GM21825 (cell line): ENCODE data around the gene C16orf74.
A peak's percentile ranks its signal among the peaks of the same experiment; 100 is the strongest.

Experiments used
- ATAC-seq: cut with Tn5 transposase; IDR thresholded peaks from one replicate; pipeline ENCODE4 v1.9.1; 2021; ENCODE audit warnings: mild to moderate bottlenecking, moderate library complexity; ENCODE audit not compliant: unreplicated experiment

The C16orf74 gene

DNA sequence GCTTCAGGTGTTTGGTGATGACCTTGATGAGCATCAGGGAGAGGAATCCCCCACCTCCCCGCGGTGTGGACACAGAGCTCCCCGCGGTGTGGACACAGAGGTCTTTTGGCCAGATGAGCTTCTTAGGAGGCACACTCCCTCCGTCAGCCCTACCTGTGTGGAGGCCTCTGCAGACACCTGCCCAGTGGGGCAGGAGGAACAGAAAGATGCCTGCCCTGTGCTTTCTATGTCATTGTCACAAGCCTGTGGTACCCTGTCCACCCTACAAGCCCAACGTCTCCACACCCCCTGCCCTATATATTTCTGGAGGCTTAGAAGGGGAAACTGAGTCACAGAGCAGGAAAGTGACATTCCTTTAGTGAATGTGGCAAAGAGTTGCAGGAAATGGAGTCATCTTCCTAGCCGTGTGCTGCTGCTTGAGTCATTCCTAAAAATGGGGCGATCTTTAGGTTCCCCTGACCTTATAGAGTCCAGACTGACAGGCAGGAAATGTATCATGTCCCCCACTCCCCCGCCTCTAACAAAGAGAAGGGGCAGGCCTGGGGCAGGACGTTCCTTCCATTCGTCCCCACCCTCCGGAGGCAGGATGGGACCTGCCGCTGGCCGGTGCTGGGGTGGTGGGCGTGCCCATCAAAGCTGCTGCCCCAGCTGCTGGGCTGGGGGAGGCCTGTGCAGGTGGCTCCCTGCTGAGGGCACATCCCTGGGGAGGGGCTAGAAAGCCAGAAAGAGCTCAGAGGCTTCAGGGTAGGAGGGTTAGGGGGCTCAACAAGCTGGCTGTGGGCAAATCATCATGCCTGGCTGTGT is 1.0 kb upstream of the C16orf74 start:
- no peak for ATAC-seq

DNA sequence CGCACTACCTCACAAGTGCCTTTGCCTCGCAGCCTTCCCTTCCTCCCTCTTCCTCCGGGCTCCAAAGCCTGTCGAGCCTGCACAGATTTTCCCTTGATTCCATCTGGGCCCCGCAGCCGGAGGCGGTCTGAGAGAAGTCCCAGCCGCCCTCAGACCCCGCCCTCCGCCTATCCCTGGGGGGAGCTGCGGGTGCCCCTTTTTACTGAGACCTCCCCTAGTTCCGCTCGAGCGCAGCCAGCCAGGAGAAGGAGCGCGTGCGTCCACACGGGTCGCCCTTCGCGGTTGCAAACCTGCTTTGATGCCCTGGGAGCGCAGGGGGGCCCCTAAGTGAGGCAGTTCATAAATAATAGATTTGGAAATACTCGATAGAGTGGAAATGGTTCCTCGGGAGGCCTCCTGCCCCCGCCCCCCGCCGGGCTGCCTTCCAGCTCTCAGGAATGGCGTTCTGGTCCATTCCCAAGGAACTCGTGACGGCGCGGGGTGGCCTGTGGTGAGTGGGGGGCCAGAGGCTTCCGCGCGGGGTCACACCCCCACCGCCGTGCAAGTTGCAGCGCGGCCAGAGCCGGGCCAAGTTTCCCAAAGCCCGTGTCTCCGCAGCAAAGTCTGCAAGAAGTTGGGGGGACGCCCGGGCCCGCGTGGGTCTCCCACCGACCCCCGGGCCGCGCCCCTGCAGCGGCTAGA is 610 bp downstream of the C16orf74 start:
- ATAC-seq: no peak

- ATAC-seq: no peak
These were observed 1.1 kb downstream of the C16orf74 start for GRCh38 chr16:85749771-85750145.

DNA sequence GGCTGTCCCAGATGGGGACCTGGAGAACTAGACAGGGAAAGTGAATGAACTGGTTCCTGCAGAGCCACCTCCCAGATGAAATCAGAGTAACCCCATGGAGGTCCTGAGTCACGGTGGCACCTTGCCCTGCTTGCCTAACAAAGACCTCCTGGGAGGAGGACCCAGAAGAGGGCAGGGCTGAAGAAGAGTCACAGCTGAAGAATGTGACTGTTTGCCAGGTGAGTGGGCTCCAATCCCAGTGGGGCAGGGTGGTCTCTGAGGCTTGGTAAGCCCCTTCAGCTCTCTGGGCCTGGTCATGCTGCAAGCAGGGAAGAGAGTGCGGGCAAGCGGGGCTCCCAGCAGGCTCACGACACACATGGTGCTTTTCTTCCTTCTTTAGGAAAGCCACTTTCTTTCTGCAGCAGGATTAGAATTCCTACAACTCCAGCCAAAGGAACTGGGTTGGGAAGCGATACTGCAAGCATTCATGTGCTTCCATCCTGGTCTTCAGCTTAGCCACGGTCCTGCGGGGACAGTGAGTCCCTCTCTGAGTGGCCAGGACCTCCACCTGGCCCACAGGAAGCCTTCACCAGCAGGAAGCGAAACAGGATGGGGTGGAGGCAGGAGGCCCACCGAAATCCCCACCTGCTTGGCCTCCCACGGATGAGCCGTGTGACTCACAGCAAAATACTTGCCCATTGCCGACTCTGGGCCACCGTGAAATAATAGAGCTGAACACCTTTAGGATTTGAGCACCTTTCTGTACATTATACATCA is 4.3 kb downstream of the C16orf74 start:
- ATAC-seq: no peak

DNA sequence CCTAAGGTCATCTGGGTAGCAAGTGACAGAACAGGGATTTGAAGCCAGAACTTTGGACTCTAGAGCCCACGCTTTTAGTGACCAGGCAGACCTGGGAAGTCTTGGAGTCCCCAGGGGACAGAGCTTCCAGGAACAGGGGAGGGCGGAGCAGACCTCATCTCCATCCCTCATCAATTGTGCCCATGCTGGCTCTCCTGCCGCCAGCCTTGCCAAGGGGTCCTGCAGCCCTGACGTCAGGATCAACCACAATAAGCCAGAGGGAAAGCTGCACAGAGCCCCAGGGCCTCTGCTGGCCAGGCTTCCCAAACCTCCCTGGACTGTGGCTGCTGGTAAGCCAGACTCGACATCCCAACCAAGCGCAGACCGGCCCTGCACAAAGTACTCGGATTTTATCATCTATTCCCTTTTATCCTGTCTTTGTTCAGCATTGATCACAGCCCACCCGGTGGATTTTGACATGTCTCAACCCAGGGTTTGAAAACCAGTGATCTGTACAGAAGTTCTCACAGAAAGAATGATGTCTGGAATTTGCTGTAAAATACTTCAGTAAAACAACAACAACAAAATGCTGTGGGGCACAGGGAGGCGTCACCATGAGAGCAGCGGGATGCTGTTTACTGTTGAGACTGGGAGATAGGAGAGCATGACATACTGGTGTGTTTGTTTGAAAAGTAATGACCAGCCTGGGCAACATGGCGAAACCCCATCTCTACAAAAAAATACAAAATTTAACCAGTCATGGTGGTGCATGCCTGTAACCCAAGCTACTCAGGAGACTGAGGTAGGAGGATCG is 11.8 kb downstream of the C16orf74 start:
- no peak for ATAC-seq

DNA sequence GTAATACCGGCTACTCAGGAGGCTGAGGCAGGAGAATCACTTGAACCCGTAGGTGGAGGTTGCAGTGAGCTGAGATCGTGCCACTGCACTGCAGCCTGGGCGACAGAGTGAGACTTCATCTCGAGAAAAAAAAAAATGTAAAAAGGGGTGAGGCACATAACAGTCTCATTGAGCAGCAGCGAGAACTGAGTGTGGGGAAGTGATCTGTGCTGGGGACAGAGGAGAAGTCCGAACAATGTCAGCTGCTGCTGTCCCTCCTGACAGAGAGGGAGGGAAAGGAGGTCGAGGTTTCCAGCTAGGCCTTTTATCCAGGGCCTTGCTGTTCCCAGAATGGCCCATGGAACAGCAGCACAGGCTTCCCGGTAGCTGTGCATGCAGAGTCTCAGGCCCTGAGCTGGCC is 14.0 kb downstream of the C16orf74 start:
- no peak for ATAC-seq

GRCh38 chr16:85735946-85736345 is 14.9 kb downstream of the C16orf74 start:
- ATAC-seq: no peak

DNA sequence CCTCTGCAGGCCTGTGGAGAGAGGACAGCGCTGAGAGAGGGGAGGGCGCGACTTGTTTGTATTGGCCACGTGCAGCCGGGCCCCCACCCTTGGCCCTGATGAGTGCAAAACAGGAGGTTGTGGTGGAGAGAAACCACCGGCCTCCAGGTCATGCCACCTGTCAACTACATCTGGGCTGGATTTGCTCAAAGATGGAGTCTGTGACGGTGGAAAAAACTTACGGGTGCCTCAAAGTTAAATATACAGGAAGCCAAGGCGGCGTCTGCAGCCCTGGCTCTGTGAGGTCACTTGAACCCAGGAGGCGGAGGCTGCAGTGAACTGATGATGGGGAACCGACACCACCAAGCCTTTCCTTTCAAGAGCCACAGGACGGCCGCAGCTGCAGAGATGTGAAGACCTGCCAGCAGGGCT is 15.7 kb downstream of the C16orf74 start:
- peak; percentile 78 for ATAC-seq

DNA sequence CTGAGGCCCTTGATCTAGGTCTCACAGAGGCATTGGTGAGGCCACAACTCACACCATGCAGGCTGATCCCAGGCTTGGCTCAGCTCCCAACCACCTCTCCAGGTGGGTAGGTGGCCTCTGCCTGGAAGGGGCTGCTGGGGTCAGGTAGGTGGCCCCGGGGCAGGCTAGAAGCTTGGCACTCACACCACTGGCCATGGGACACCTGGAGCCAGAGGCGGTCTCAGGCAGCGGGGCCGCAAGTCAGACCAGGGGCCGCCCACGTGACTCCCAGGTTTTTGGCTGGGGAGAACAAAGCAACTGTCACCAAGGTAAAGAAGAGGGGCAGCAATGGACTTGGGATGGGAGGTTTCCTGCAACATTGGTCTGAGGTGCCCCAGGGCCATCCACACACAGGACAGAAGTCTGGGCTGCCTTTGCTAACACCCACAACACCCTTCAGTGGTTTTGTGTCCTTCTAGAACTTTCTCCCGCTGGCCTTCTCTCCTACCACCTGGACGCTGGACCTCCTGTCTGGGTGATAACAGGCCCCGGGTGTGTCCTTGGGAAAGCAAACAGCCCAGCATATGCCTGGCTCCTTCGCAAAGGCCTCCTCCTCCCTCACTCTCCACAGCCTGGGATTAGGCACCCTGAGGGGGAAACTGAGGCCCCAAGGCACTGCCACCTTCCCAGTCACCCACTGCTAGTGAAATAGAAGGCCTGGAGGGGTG is 16.4 kb downstream of the C16orf74 start:
- ATAC-seq: no peak

GRCh38 chr16:85733839-85734170 is 17.1 kb downstream of the C16orf74 start:
- ATAC-seq: no peak

DNA sequence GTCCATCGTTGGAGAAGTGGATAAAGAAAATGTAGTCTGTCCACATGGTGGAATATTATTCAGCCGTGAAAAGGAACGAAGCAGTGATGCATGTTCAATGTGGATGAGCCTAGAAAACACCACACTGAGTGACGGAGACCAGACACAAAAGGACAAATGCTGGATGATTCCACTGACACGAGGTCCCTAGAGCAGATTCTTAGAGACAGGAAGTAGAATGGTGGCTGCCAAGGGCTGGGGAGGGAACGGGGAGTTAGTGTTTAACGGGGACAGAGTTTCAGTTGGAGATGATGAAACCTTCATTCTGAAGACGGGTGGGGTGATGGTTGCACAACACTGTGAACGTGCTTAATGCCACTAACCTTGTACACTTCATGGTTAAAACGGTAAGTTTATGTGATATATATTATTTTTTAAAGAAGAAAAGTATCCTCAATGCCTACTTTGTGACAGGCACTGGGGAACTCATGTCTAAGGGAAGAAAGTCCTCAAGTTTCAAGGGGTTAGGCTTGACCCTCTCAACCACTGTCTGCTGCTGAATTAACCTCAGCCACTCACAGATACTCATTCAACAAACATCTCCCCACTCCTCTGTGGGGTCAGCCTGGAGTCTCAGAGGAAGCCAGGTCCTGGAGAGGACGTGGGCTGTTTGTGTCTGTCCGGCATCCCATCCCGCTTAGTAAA is 17.6 kb downstream of the C16orf74 start:
- no peak for ATAC-seq

- ATAC-seq: no peak
These were observed 19.7 kb downstream of the C16orf74 start for GRCh38 chr16:85731179-85731578.

DNA sequence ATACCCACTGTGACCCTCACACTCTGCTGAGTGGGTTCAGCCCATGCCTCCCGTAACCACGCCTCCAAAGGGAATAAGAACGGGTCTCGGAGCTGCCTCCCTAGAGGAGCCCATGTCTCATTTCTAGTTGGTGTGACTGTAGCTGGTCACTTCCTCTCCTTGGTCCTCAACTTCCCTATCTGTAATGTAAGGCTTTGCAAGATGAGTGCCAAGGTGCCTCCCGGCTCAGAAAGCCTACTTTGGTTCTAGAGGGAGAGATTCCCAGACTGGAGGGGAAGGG is 20.8 kb downstream of the C16orf74 start:
- no peak for ATAC-seq

DNA sequence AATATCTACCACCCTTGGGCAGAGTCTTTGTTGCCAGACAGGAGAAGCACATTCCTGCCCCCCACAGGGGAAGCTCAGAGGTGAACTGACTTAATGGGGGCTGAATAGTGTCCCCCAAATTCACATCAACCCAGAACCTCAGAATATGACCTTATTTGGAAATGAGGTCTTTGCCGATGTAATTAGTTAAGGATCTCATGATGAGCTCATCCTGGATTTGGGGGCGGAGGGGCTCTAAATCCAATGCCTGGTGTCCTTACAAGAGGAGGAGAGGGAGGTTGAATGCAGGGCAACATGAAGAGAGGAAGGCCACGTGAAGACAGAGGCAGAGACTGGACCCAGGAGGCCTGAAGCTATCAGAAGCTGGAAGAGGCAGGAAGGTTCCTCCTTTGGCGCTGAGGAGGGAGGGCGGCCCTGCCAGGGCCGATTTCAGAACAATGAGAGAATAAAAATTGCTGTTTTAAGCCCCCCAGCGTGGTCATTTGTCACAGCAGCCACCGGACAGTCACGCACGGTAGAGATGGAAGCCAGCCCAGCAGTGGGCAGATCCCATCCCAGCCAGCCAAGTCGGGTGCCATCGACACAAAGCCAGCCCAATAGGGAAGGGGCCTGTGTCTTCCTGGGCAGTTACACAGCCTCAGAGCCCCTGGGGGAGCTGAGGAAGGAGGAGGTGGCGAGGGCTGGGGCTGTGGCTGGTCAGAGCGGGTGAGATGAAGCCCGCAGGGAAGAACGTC is 21.3 kb downstream of the C16orf74 start:
- ATAC-seq: no peak

GRCh38 chr16:85728879-85729278 is 22.0 kb downstream of the C16orf74 start:
- ATAC-seq: no peak

DNA sequence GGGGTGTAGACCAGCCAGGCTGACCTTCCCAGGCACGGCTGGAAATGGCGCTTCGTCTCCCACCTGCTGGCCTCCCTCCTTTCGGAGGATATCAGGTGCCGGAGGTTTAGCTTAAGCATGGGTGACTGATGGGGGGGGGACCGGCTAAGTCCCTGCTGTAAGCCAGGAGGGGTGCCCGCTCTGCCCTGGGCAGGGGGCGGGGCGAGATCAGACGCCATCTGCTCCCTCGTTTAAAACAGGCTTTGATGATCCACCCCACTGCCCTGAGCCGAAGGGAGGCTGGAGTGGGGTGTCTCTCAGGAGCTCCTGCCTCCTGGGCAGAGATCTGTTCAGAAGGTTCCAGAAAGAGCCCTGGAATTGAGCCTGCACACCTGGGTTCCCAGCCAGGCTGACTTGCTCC is 26.0 kb downstream of the C16orf74 start:
- no peak for ATAC-seq

DNA sequence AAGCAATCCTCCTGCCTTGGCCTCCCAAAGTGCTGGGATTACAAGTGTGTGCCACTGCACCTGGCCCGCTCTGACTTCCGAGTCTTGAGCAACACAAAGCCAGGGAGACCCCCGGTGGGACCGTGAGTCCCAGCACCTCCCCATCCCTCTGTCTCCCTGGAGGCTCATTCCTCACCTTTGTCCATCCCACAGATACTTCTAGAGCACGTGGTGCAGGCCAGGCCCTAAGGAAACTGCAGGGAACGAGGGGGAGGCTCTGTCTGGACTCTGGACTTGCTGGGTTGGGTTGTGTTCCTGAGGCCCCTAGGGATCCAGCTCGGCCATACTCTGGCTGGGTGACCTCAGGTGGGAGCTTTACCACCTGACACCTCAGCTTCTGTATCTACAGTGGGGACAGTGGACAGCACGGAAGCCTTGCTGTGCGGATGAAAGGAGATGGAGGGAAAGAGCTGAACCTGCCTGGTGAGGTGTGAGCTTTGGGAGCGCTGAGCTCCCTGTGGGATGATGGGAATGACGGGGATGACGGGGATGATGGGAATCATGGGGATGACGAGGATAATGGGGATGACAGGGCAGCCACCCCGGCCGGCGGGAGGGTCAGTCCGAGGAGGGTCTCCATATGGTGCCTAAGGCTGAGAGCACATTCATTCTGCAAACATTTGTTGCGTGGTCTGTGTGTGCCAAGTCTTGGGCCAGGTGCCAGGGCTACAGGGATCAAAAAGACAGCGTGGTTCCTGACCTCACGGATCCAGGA is 26.6 kb downstream of the C16orf74 start:
- no peak for ATAC-seq

DNA sequence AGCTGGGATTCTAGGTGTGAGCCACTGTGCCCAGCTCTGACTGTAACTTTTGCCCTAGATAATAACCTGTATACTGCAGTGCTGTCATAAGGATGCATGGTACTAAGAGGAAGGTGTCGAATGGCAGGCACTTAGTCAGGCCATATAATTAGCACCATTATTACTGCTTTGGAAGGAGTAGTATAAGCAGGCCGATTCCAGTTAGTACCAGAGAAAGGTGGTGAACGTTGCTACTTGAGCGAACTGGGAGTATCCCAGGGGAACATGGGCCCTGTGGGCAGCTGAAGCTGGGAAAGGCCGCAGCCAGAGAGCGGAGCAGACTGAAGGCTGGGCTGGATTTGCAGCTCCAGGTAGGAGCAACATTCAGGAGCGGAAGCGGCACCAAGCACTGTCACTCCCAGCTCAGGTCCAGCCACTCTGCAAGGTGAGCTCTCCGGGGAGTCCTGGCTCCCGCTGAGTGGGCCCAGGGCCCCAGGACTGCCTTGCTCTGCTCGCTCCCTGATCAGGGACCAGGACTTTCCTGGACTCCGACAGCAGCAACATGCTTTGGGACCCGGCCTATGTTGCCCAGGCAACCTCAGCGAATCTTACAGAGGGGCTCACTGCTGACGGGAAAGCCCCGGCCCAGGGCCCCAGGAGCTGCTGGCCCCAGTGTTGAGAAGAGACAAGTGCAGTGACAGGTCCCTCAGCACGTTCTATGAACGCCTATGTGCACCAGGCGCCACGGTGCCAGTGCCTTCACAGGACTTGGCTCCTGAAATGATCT is 28.6 kb downstream of the C16orf74 start:
- ATAC-seq: no peak
